SIG-M5 treated with dmso at 0.1 percent for 504 hours (cell line): ENCODE measurements around the gene POU2AF2.

ENCODE experiments used
- DNase-seq: peaks from one replicate; lab custom pipeline; 2025; ENCODE audit not compliant: unreplicated experiment; lab: John Stamatoyannopoulos, UW

POU2AF2 gene

GRCh38 chr11:111327908-111328624, 82.5 kb downstream of the POU2AF2 start:
- DNase-seq = no peak

GRCh38 chr11:111329306-111330204, 84.0 kb downstream of the POU2AF2 start:
- no peak for DNase-seq

- no peak for DNase-seq
Observed at GRCh38 chr11:111330234-111330893, 84.8 kb downstream of the POU2AF2 start.

GRCh38 chr11:111331711-111332479, 86.4 kb downstream of the POU2AF2 start:
- no peak for DNase-seq

- DNase-seq = no peak
Observed at GRCh38 chr11:111334532-111335502, 89.3 kb downstream of the POU2AF2 start.

GRCh38 chr11:111335549-111335948, 90.0 kb downstream of the POU2AF2 start:
- DNase-seq = no peak
